ENCODE results near the gene FAHD1. TPM values are rescaled to one million over a fixed set of nuclear protein-coding genes. Genes with fewer than 3 reads are reported as not detected.

FAHD1 gene
- total RNA-seq, 2 donors from 2014 or later: 21.1 to 21.2 TPM

DNA sequence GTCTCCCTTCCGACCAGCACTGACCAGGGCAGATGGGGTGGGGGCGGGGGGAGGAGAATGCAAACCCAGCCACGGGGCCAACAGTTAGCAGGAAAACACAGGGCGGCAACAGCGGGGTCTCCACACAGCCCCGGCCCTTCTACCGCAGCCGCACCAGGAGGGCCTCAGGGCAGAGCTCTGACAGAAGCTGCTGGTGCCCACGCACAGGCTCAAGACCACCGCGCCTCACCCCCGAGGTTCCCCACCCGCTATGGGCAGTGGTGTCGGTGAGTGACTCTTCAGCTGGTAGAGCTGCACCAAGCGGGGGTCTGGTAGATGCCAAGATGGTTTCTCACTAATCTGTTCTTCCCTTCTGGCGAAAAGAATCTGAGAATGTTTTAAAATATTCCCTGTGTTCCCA lies 16.5 kb upstream of the FAHD1 start:
- intact Hi-C loops (cut with DNase I): no loop called here
- no peak for DNase-seq
- ATAC-seq: no peak

DNA sequence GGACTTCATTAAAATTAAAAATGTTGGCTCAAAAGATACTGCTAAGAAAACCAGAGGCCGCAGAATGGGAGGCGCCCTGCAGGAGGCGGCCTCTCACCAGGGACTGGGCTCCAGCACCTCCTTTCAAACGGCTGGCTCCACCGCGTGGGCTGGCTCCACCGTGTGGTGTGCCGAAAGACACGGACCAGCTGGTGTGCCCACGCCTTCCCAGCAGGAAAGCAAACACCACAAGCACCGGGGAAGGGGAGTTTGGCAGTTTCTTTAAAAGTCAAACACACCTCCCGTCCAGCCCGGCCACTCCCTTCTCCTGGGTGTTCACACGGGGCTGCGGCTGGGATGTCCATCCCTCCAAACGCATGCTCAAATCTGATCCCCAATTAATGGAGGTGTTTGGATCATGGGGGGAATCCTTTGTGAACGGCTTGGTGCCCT lies 14.3 kb upstream of the FAHD1 start:
- ATAC-seq: peak; percentile 90 to 95
- intact Hi-C loops (cut with DNase I): no loop called here
- peak; percentile 71 for DNase-seq

DNA sequence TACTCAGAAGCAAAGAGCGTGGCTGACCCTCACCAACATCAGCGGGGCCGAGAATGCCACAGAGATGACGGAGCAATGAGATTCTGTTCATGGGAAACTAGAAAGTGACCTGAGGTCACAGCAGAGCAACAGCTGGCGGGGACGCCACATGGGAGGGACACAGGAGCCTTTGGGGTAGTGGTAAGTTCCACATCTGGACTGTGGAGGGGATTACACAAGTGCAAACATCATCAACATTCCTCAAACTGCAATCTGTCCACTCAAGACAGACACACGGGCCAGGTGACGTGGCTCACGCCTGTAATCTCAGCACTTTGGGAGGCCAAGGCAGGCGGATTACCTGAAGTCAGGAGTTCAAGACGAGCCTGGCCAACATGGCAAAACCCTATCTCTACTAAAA lies 11.5 kb upstream of the FAHD1 start:
- intact Hi-C loops (cut with DNase I): no loop called here
- DNase-seq: no peak
- ATAC-seq: no peak

DNA sequence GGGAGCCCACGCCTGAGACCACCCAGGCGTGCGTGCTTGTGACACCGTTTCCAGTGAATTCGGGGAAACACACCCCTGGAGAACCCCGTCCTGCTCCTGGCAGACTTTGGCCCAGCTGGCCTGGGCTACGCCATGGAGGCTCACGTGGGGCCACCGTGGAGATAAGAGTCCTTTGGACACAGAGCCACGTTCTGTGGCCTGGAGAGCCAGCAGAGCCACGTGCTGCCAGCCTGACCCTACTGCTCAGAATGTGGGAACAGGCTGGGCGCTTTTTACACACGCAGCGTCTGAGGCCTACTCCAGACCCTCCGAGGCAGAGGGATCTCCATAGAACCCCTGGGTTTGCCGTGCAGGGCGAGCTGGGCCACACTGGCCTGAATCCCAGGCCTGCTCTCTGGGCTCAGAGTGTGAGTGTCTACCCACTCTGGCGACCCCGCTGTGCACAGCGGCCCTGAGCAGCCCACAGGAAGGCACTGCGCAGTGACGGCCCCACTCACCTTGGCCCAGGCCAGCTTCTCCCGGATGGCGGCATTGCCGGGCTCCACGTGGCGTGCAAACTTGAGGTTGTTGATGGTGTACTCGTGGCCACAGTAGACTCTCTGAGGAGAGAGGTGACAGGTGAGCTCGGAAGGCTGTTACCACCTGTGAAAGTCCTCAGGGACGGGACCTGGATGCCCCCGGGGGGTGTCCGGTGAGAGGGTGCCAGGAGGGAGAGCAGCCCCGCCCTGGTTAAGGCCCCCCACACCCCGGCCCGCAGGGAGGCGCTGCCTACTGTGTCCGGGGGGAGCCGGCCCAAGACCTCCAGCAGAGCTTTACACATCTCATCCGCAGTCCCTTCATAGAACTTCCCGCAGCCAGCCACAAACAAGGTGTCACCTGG lies 10.4 kb upstream of the FAHD1 start:
- ATAC-seq (no peak), DNase-seq (no peak)
- intact Hi-C loops (cut with DNase I): no loop called here

DNA sequence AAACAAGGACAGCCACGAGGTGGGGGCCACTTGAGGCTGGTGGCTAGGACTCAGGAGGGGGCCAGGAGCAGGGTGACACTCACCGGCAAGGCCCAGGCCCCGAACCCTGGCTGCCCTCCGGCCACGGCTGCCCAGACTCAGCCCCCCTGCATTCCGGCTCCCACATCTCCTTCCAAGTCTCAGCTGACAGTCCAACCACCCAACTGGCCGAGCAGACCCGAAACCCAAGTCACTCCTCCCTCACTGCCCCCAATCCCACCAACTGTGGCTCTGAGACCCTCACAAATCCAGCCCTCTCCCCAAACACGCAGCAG lies 9.8 kb upstream of the FAHD1 start:
- ATAC-seq (no peak), DNase-seq (no peak)
- intact Hi-C loops (cut with DNase I): no loop called here

DNA sequence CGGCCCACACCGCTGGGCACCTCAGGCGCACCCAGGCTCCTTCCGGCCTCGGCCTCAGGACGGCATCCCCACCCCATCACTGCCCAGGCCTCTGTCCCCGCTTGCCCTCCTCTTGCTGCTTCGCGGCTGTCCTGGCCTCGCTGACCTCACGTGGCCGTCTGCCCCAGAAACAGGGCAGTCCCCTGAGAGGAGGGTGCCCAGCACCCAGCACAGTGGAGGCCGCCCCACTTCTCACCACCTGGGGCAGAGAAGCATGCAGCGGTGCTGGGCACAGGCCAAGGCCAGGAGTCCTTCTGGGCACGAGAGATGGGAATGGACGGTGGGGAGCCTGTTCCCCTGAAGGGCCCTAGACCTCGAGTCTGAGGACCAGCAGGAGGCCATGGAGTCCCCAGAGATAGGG lies 9.3 kb upstream of the FAHD1 start:
- intact Hi-C loops (cut with DNase I): no loop called here
- DNase-seq (no peak), ATAC-seq (no peak)

DNA sequence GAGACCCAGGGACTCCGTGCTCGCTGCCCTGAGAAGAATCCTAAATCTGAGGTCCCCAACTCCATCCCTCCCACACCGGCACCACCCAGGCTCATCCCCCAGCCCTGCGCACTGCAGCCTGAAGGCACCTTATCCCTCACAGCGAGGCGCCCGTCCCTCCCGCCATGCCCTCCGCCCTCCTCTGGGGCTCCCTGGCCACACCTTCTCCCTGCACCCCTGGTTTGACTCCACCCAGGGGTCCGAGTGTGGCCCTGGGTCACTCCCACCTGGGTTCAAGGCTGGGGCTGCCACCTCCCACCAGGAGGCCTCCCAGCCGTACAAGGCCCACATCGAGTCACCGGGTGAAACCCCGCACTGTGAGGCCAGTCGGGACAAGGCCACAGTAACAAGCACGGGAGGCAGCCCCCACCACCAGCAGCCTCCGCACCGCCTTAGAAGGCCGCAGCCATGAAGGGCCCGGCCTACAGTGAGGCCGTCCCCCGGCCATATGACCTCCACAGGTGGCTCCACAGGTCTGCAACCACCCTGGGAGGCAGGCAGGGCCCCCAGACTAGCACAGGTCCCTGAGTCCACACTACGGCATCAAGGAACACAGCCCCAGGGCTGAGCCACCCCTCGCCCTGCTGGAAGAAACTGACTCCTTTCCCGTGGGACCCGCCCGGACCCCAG lies 8.7 kb upstream of the FAHD1 start:
- DNase-seq (no peak), ATAC-seq (peak in 1 of 2 donors; percentile 6)
- intact Hi-C loops (cut with DNase I): no loop called here

DNA sequence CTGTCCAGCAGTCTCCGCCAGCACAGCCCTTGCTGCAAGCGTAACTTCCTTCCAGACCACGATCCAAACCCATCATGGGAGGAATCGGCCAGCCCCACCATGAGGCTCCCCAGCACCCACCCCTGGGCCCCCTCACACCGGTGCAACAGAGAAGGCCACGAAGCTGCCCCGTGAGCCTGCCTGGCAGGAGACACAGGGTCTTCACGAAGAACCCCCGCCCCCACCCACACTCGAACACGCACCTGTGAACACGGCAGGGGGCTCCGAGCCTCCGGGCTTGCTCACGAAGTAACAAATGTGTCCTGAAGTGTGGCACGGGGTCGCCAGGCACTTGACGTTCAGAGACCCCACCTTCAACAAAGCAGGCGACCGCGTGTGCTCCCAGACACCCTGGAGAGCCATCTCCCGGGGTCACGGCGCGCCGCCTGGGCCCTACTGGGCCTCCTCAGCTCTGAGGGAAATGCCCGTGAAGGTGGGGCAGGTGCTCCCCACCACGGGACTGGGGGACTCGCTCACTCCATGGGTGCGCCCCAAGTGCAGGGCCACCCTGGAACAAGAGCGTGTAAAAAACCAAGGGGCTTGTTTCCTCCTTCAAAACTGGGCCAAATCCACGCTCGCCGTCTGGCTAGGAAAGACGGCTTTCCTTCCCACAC lies 8.0 kb upstream of the FAHD1 start:
- intact Hi-C loops (cut with DNase I): no loop called here
- DNase-seq: no peak
- ATAC-seq: no peak

DNA sequence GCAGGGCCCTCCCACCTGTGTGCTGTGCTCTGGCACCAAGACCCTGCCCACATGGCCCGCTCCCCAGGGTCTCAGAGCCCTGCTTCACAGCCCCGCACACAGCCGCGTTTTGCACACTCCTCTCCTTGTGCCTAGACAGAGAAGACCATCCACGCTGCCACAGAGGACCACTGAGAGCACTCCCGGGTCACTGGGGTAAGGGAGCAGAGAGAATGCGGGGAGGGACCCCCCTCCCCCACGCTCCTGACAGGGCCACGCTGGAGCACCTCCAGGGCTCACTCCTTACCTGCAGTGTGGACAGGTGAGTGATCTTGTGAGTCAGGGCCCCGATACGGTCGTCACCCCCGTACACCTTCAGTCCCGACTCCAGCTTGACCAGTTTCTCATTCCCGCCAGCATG lies 7.4 kb upstream of the FAHD1 start:
- no peak for DNase-seq
- intact Hi-C loops (cut with DNase I): no loop called here
- ATAC-seq: no peak

DNA sequence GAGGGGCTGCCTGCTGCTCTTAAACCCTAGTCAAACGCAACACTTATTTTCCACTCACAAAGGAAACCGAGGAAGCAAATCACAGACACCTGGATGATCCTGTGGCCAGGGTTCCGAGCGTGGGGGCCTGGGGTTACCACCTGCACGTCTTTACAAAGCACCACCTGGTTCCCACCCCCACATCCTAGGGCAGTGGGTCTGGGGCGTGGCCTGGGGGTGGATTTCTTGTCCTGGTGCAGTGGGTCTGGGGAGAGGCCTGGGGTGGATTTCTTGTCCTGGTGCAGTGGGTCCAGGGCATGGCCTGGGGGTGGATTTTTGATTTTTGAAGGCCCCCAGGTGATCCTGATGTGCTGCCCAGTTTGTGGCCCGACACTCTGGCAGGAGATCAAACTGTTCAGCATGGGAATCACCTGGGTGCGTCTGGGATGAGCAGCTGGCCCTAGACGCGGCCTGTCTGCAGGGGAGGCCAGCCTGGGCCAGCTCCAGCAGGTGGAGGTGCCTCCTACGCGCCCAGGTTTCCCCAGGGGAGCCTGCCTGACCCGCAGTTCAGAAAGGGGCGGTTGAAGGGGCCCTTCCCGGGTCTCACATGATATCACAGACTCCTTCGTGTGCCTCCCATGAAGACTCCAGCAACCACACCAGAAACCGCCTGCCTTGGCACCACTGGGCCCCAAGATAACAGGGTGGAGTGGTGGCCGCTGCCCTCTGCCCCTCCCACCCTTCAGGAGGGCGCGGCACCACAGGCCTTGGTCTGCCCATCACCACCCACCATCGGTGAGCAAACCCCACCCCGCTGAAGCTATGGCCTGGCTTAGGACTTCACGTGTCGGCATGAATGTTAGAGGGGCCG lies 6.7 kb upstream of the FAHD1 start:
- intact Hi-C loops (cut with DNase I): no loop called here
- no peak for DNase-seq
- ATAC-seq: no peak

DNA sequence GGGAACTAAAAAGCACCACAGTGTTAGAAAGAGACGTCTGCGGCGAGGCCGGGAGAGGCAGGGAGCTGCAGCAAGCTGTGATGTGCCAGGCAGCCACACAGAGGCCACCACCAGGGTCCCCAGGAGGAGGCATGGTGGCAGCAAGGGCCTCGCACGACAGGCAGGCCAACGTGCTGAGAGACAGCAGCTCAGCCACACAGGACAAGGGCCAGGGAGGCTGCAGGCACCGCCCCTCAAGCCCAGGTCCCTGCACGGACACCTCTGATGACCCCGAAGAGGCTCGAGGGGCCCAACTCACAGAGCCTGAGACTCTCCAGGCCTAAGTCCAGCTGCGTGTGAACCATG lies 6.1 kb upstream of the FAHD1 start:
- DNase-seq (no peak), ATAC-seq (no peak)
- intact Hi-C loops (cut with DNase I): no loop called here

DNA sequence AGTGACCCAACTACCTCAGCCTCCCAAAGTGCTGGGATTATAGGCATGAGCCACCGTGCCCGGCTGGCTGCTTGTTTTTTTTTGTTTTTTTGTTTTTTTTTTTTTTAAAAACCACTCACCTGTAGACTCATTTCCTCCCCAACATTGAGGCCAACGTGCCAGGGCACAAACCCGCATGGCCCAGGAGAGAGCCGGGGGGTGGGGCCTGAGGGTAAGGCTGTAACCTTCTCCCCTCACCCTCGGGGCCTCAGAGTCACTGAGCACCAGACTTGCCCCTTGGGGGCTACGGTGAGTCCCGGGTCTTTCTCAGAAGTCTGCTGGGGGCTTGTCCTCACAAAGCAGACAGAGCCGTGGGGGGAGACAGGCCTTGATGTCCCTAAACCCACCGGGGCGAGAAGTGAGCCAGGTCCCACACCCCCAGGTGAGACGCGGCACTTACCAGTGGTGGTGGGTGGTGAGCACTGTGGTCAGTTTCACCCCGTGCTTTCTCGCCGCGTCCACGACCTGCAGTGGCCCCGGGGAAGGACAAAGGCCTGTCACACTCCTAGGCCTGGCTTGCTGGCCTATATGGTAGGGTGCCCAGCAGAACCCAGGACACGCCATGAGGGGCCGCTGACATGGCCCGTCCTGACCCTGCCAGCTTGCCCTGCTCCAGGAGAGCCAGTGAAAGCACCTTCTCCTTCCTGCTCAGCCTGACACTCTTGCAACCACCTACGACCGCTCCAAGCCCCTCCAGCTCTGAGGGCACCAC lies 5.0 kb upstream of the FAHD1 start:
- ATAC-seq: no peak
- DNase-seq: no peak
- intact Hi-C loops (cut with DNase I): no loop called here

DNA sequence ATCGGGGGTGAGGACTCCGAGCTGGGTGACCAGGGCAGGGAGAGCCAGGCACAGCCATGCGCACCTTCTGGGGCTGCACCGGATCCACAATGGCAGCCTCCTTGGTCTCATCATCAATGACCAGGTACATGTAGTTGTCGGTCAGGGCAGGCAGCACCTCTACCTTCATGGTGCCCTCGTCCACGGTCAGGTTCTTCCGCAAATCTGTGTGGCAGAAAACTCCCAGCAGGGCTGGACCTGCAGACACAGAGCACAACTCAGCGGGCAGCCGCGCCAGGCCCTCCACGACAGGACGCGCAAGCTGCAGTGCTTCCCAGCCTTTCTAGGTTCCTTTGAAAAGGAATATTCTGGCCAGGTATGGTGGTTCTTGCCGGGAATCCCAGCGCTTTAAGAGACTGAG lies 4.2 kb upstream of the FAHD1 start:
- no peak for ATAC-seq
- DNase-seq: no peak
- intact Hi-C loops (cut with DNase I): no loop called here

DNA sequence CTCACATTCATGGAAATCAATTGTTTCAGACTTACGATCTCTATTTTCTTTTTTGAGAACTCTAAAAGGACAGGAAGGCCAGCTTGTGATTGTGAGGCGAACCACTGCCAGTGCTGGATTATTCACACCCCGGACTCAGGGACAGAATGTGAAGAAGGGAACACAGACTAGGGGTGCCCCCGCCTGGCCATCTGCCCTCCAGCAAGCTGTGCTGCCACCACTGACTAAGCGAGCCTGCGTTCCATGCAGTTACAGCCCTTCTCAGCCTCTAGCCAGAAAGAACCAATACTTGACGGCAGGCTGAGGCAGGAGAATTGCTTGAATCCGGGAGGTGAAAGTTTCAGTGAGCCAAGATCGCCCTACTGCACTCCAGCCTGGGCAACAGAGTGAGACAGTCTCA lies 3.2 kb upstream of the FAHD1 start:
- intact Hi-C loops (cut with DNase I): no loop called here
- DNase-seq (no peak), ATAC-seq (no peak)

DNA sequence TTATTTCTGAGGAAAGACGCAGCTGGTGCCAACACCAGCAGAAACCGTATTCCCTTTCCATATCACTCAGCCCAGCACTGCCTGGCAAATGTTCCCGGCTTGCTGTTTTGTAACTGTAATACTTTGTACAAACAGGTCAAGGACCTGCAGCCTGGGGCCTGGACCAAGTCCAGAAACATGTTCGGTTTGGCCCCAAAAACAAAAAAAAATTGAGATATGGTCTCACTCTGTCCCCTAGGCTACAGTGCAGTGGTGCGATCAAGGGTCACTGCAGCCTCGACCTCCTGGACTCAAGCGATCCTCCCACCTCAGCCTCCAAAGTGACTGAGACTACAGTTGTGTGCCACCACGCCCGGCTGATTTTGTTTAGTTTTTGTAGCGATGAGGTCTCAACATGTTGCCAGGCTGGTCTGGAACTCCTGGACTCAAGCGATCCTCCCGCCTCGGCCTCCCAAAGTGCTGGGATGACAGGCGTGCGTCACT lies 1.6 kb upstream of the FAHD1 start:
- DNase-seq (no peak), ATAC-seq (no peak)
- intact Hi-C loops (cut with DNase I): no loop called here

DNA sequence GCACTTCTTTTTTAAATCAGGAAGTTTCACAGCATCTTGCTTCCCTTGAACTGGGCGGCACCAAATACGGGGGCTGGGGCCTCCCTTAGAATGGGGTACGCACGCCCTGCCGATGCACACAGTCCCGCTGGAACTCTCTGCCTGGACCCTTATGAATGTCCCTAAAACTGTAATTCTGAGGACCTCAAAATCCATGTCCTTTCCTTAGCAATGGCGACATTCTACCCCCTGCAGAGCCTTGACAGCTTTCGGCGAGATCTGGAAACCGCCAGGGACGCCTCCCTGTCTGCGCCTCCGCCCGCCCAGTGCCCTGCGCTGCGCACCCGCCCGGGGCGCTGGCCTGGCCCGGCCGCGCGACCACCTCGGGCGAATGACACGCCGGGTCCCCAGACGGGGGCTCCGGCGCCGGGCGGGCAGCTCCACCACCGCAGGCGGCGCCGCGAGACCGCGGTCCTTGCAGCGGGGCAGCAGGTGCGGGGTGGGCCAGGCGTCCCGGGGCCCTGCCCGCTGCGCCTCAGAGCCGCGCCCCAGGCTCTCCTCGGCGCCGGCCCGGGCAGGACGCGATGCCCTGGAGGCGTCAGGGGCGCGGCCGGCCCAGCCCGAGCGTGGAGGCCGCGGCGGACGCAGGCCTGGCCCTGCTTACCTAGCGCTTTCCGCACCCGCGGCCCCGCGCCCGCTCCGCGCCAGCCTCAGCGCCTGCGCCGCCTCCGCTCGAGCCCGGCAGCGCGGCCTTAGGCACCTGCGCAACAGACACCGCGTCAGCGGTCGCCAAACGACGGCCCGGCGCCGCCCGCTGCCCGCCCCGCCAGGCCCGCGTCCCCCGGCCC lies 929 bp upstream of the FAHD1 start:
- intact Hi-C loops (cut with DNase I): no loop called here
- ATAC-seq (peak; percentile 18 to 20), DNase-seq (peak; percentile 62)

DNA sequence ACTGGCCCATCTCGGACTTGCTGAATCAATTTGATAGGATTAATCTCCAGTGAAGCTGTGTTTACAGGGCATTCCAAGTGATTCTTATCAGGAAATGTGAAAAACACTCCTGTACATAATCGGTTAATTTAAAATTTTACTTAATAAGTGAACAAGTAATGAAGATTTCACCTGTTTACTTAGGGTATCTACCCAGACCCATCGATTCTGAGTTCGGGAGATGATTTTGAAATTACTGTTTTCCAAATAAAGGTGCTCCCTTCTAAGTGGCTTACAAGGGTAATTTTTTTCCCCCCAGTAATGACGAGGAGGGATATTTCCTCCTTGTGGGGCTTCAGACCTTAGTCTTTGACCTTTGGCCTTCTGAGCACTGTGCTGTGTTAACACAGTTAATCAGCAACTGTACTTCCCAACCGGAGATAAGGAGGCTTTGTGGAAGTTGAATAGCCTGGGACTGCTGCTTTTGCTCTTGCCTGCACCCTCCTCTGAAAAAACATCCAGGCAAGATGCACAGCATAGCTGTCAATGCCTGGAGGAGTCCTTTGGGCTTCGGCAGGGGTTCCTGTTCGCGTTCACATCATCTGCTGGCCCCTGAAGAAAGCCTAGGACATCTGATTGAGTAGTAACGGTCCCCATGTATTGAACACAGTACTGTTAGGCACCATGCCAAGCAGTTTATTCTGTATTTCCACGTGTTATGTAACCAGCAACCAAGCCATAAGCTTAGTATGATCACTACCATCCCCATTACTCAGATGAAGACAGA lies 1.8 kb downstream of the FAHD1 start:
- intact Hi-C loops (cut with DNase I): no loop called here

More for the DNA sequence above, 1.8 kb downstream of the FAHD1 start:
- no peak for ATAC-seq
- DNase-seq: no peak
